Lower lobe of right lung (tissue), 2 donors: Measurements from ENCODE around the gene ADAM23. TPM values are rescaled to one million over a fixed set of nuclear protein-coding genes. Genes with fewer than 3 reads are reported as not detected.

Experiments
- ATAC-seq, 2 donors: fragments of 200-7000 bp; cut with Tn5 transposase; one replicate each; pipeline ENCODE4 v1.9.1; 2020 to 2022; ENCODE audit warnings: mild to moderate bottlenecking in 2 of 2, moderate library complexity in 2 of 2
- DNase-seq: peaks from one replicate; pipeline ENCODE4 v3.0.0-alpha.2; 2020
- H3K27ac ChIP-seq: fragments of 200-600 bp; one replicate; pipeline ENCODE4 v1.8.0; 2022
- H3K27me3 ChIP-seq: fragments of 200-600 bp; one replicate; pipeline ENCODE4 v1.8.0; 2022; ENCODE audit warnings: low read depth
- H3K36me3 ChIP-seq: fragments of 200-600 bp; one replicate; pipeline ENCODE4 v1.8.0; 2022; ENCODE audit warnings: mild to moderate bottlenecking
- H3K4me1 ChIP-seq: fragments of 200-600 bp; one replicate; pipeline ENCODE4 v1.8.0; 2022
- H3K4me3 ChIP-seq: fragments of 200-600 bp; one replicate; pipeline ENCODE4 v1.8.0; 2022; ENCODE audit warnings: mild to moderate bottlenecking
- H3K9me3 ChIP-seq: fragments of 200-600 bp; one replicate; pipeline ENCODE4 v1.8.0; 2022
- CTCF ChIP-seq: fragments of 200-600 bp; IDR thresholded peaks from one replicate; pipeline ENCODE4 v1.8.0; 2022; ENCODE audit warnings: antibody characterized with exemption, mild to moderate bottlenecking
- intact Hi-C: fragments of 100-400 bp; cut with DNase I; formaldehyde crosslinking; loops from one replicate; pipeline ENCODE4 v1.11.0; 2022
- total RNA-seq: library from RNA; stranded (reverse); fragmentation: NEBNext Ultra II Directional; extraction: Animal tissue kit (Norgen Biotek cat#: 25700); gene quantifications from one replicate; pipeline ENCODE4 v1.2.1, GENCODE V29; 2021
- donor health status: DM: no; HTN: yes; CAD: no; lungs with severe emphysema.

The ADAM23 gene
- total RNA-seq, 1 donor from 2014 or later, result 2.5 TPM

- Histone ChIP-seq H3K4me3 (no peak overlapping the region), H3K27ac (no peak overlapping the region), H3K27me3 (no peaks in the 10 kb centered on the region), H3K4me1 (no peaks in the 10 kb centered on the region), H3K9me3 (no peaks in the 10 kb centered on the region), H3K36me3 (no peaks in the 10 kb centered on the region)
- ATAC-seq (no peak), DNase-seq (no peak)
- no peak for TF ChIP-seq CTCF
- intact Hi-C loops, result no loop called here
These were observed 171.5 kb downstream of the ADAM23 start for GRCh38 chr2:206614811-206615210.

- Histone ChIP-seq H3K27ac (no peak overlapping the region), H3K27me3 (no peaks in the 10 kb centered on the region)
- intact Hi-C loops, result no loop called here
These were observed 172.2 kb downstream of the ADAM23 start for GRCh38 chr2:206615417-206616089.

GRCh38 chr2:206616151-206616550 is 172.8 kb downstream of the ADAM23 start:
- H3K4me1 ChIP-seq, result no peaks in the 10 kb centered on the region
- H3K9me3 ChIP-seq, result no peaks in the 10 kb centered on the region
- H3K36me3 ChIP-seq, result no peaks in the 10 kb centered on the region
- DNase-seq, result no peak
- TF ChIP-seq CTCF, result no peak
- ATAC-seq, result no peak
- no peak overlapping the region for H3K4me3 ChIP-seq
- no peaks in the 10 kb centered on the region for H3K27me3 ChIP-seq
- H3K27ac ChIP-seq, result no peak overlapping the region
- intact Hi-C loops, result no loop called here

More at GRCh38 chr2:206615417-206616089, 172.2 kb downstream of the ADAM23 start:
- no peaks in the 10 kb centered on the region for H3K4me1 ChIP-seq
- no peaks in the 10 kb centered on the region for H3K36me3 ChIP-seq
- H3K4me3 ChIP-seq, result no peak overlapping the region
- DNase-seq (no peak), ATAC-seq (no peak)
- no peak for TF ChIP-seq CTCF
- H3K9me3 ChIP-seq, result no peaks in the 10 kb centered on the region

- intact Hi-C loops, result no loop called here
- no peak for TF ChIP-seq CTCF
- H3K27ac ChIP-seq, result no peak overlapping the region
- no peaks in the 10 kb centered on the region for H3K36me3 ChIP-seq
- no peaks in the 10 kb centered on the region for H3K4me1 ChIP-seq
- ATAC-seq (no peak), DNase-seq (no peak)
- H3K27me3 ChIP-seq, result no peaks in the 10 kb centered on the region
- H3K4me3 ChIP-seq, result no peak overlapping the region
- no peaks in the 10 kb centered on the region for H3K9me3 ChIP-seq
These were observed 175.7 kb downstream of the ADAM23 start for GRCh38 chr2:206619011-206619410.

- no peak for ATAC-seq
These were observed 182.8 kb downstream of the ADAM23 start for GRCh38 chr2:206626108-206626507.

More at GRCh38 chr2:206626108-206626507, 182.8 kb downstream of the ADAM23 start:
- no peaks in the 10 kb centered on the region for H3K27me3 ChIP-seq
- no peak overlapping the region for H3K4me3 ChIP-seq
- no peak overlapping the region for H3K27ac ChIP-seq
- intact Hi-C loops, result no loop called here
- DNase-seq, result no peak
- H3K4me1 ChIP-seq, result no peaks in the 10 kb centered on the region
- TF ChIP-seq CTCF, result no peak
- H3K9me3 ChIP-seq, result no peaks in the 10 kb centered on the region
- H3K36me3 ChIP-seq, result no peaks in the 10 kb centered on the region
